H1 (cell line): ENCODE results near the gene CDPF1. TPM values are rescaled to one million over a fixed set of nuclear protein-coding genes. Genes with fewer than 3 reads are reported as not detected.

Experiments
- BRCA1 ChIP-seq: IDR thresholded peaks from 2 replicates; pipeline ENCODE4 v1.6.1; 2012; ENCODE audit warnings: low read depth, low read length, improper control_type of control experiment
- FOSL1 ChIP-seq: IDR thresholded peaks from 2 replicates; pipeline ENCODE4 v1.6.1; 2011; ENCODE audit warnings: mild to moderate bottlenecking, low read depth, low read length, moderate library complexity; ENCODE audit not compliant: insufficient read depth
- GABPA ChIP-seq: IDR thresholded peaks from 2 replicates; pipeline ENCODE4 v1.6.1; 2011; ENCODE audit warnings: mild to moderate bottlenecking, low read length, moderate library complexity, borderline replicate concordance; ENCODE audit not compliant: insufficient read depth
- HDAC6 ChIP-seq: IDR thresholded peaks from one replicate; pipeline ENCODE4 v1.7.1; 2012; ENCODE audit warnings: low read depth, mild to moderate bottlenecking, inconsistent platforms, low read length, moderate library complexity
- JUND ChIP-seq: IDR thresholded peaks from 2 replicates; pipeline ENCODE4 v1.6.1; 2011; ENCODE audit warnings: mild to moderate bottlenecking, improper control_type of control experiment, low read length
- NRF1 ChIP-seq: IDR thresholded peaks from 2 replicates; pipeline ENCODE4 v1.6.1; 2011; ENCODE audit warnings: mild to moderate bottlenecking, low read depth, low read length, improper control_type of control experiment
- POLR2AphosphoS5 ChIP-seq: IDR thresholded peaks from 2 replicates; pipeline ENCODE4 v1.6.1; 2011; ENCODE audit warnings: low read depth, low read length
- RXRA ChIP-seq: IDR thresholded peaks from 2 replicates; pipeline ENCODE4 v1.6.1; 2011; ENCODE audit warnings: low read depth, mild to moderate bottlenecking, low read length, moderate library complexity; ENCODE audit not compliant: insufficient read depth
- SIX5 ChIP-seq: IDR thresholded peaks from 2 replicates; pipeline ENCODE4 v1.6.1; 2011; ENCODE audit warnings: mild to moderate bottlenecking, low read depth, low read length
- SP1 ChIP-seq: IDR thresholded peaks from 2 replicates; pipeline ENCODE4 v1.6.1; 2011; ENCODE audit warnings: low read depth, low read length
- SP4 ChIP-seq: IDR thresholded peaks from 2 replicates; pipeline ENCODE4 v1.6.1; 2012; ENCODE audit warnings: low read length, inconsistent platforms
- SRF ChIP-seq: IDR thresholded peaks from 2 replicates; pipeline ENCODE4 v1.6.1; 2011; ENCODE audit warnings: mild to moderate bottlenecking, low read depth, low read length, moderate library complexity
- TAF1 ChIP-seq: IDR thresholded peaks from 2 replicates; pipeline ENCODE4 v1.6.1; 2011; ENCODE audit warnings: mild to moderate bottlenecking, low read depth, low read length
- TCF12 ChIP-seq: IDR thresholded peaks from 2 replicates; pipeline ENCODE4 v1.6.1; 2011; ENCODE audit warnings: low read depth, mild to moderate bottlenecking, low read length
- ZNF274 ChIP-seq: IDR thresholded peaks from 2 replicates; pipeline ENCODE4 v1.7.0; 2012; ENCODE audit warnings: low read length, borderline replicate concordance; ENCODE audit errors: extremely low read depth
- polyA plus RNA-seq, 7 experiments: library from polyadenylated mRNA; depleted of rRNA in 3 of 7; stranded (reverse) in 5 of 7; unstranded in 2 of 7; fragments of >200 nt in 5 of 7; fragments of 200-250 nt in 2 of 7; gene quantifications; 1 replicate in 5 of 7; 2 replicates in 1 of 7; 4 replicates in 1 of 7; pipeline versions ENCODE4 v1.2.1 to v1.2.3, GENCODE V29; 2011 to 2013; ENCODE audit warnings: missing spikeins in 2 of 7, mixed read lengths in 2 of 7
- total RNA-seq: library from RNA; stranded (reverse); fragmentation: NEBNext Ultra II Directional; extraction: Animal tissue kit (Norgen Biotek cat#: 25700); gene quantifications from 2 replicates; pipeline ENCODE4 v1.2.1, GENCODE V29; 2021
- TF ChIP-seq, protein P1 (sequence below): IDR thresholded peaks from 2 replicates; pipeline ENCODE4 v1.6.1; 2012; ENCODE audit warnings: low read length, inconsistent platforms
- TF ChIP-seq, protein P2 (sequence below): IDR thresholded peaks from 2 replicates; pipeline ENCODE4 v1.6.1; 2011; ENCODE audit warnings: low read length, improper control_type of control experiment

Gene CDPF1
- total and polyA plus RNA-seq, 2 of the 8 experiments (the other 6 are each of a cell fraction or from before 2014, with no cell fraction given): 9.7 to 13.7 TPM

DNA sequence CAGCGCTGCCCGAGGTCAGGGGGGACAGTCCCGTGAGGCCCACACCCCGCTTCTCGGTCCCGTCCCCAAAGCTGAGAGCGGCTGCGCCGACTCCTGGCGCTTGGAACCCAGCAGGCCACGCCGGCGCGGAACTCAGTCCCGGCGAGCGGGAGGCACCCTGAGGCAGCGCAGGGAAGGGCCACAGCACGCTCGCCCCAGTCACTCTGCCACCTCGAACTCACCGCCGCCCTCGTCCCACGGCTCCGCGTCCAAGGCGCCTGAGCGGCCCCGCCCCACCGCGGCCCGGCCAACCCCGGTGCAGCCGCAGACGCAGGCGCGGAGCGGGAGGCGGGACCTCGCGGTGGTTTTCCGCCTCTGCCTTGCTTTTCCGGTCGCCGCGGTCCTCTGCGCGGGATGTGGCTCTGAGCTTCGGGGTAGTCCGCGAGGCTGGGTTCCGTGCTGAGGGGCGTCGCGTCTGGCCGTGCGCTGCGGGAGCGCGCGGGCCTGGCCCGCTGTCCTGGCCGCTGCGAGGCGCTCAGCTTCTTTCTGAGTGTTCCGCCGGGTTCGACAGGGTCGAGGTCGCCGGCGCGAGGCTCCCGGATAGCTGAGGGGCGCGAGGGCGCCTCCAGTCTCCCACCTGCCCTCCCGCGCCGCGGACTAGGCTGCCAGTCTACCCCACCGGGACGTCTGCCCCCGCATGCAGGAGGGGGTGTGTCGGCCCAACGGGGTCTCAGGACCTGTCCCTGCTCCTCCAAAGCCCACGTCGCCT, at the start of gene CDPF1 (continued):
- TF ChIP-seq, protein P1, sequence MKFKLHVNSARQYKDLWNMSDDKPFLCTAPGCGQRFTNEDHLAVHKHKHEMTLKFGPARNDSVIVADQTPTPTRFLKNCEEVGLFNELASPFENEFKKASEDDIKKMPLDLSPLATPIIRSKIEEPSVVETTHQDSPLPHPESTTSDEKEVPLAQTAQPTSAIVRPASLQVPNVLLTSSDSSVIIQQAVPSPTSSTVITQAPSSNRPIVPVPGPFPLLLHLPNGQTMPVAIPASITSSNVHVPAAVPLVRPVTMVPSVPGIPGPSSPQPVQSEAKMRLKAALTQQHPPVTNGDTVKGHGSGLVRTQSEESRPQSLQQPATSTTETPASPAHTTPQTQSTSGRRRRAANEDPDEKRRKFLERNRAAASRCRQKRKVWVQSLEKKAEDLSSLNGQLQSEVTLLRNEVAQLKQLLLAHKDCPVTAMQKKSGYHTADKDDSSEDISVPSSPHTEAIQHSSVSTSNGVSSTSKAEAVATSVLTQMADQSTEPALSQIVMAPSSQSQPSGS: no peak
- TF ChIP-seq FOSL1 (no peak), GABPA (no peak), SRF (no peak), SIX5 (no peak), RXRA (no peak), BRCA1 (no peak), HDAC6 (no peak), TAF1 (0 out of 2 replicates have a peak, but pooled peaks have one; percentile 34), POLR2AphosphoS5 (no peak), SP1 (no peak), SP4 (no peak), ZNF274 (no peak), NRF1 (peak; percentile 44), JUND (no peak), TCF12 (no peak)
- TF ChIP-seq, protein P2, sequence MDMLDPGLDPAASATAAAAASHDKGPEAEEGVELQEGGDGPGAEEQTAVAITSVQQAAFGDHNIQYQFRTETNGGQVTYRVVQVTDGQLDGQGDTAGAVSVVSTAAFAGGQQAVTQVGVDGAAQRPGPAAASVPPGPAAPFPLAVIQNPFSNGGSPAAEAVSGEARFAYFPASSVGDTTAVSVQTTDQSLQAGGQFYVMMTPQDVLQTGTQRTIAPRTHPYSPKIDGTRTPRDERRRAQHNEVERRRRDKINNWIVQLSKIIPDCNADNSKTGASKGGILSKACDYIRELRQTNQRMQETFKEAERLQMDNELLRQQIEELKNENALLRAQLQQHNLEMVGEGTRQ: no peak
